Stomach (tissue), 4 donors: ENCODE results near the gene COX7B.

Experiments
- CTCF ChIP-seq, 7 experiments: fragments of 450-650 bp in 4 of 7; fragments of 200-600 bp in 3 of 7; sonication (generic) in 3 of 7; IDR thresholded peaks; one replicate each; pipeline ENCODE4 v1.5.1; 2016 to 2019; ENCODE audit warnings: antibody characterized with exemption in 7 of 7, control low read depth in 2 of 7, mild to moderate bottlenecking in 1 of 7
- POLR2AphosphoS5 ChIP-seq, 3 donors: sonication (generic); formaldehyde crosslinking; IDR thresholded peaks; one replicate each; pipeline ENCODE4 v1.6.1; 2016; ENCODE audit warnings: antibody characterized with exemption in 3 of 3

GRCh38 chrX:77953708-77954107 is 54.4 kb downstream of the COX7B start:
- TF ChIP-seq POLR2AphosphoS5 (IDR thresholded peaks at IDR 0.05) (no peak), CTCF (IDR thresholded peaks at IDR 0.05) (no peak)
